HCT116 (cell line): Measurements from ENCODE around the gene DNM1L. TPM values are rescaled to one million over a fixed set of nuclear protein-coding genes. Genes with fewer than 3 reads are reported as not detected.

Experiments used
- ATAC-seq: fragments of 200-7000 bp; cut with Tn5 transposase; 2 replicates; pipeline ENCODE4 v1.9.1; 2020; ENCODE audit warnings: mild to moderate bottlenecking, moderate library complexity
- BruUV-seq: library from RNA; stranded (reverse); fragments of 400-500 nt; replicated peaks from 2 replicates; lab custom pipeline; 2021; lab: Mats Ljungman, UMichigan
- CTCF ChIA-PET: fragments of 300-600 bp; sonication (Branson Sonifier 250); formaldehyde crosslinking; loops from one replicate; lab custom pipeline; 2021; ENCODE audit warnings: antibody characterized with exemption; lab: Charles Lee
- POLR2A ChIA-PET: fragments of 300-600, 350-600 bp; sonication (Branson Sonifier 250); formaldehyde crosslinking; loops from one replicate; lab custom pipeline; 2021; ENCODE audit warnings: antibody characterized with exemption; lab: Charles Lee
- RAD21 ChIA-PET, 2 experiments: fragments of 300-600 bp; sonication (Branson Sonifier 250); formaldehyde crosslinking; loops; one replicate each; lab custom pipeline; 2023; ENCODE audit warnings: low total read pairs in 2 of 2; ENCODE audit not compliant: uncharacterized antibody in 2 of 2, unreplicated experiment in 2 of 2, low non-redundant PET in 1 of 2; lab: Charles Lee
- DNase-seq: peaks from one replicate; pipeline ENCODE4 v3.0.0-alpha.2; 2010; ENCODE audit warnings: low read depth, low spot score
- H2AFZ ChIP-seq: fragments of 200-600 bp; shearing (Covaris generic), sonication (generic); 2 replicates; pipeline ENCODE4 v1.6.1; 2017; ENCODE audit warnings: low read depth, mixed run types, mixed read lengths, antibody characterized with exemption, low read length; ENCODE audit not compliant: poor library complexity, severe bottlenecking
- H3K27ac ChIP-seq: 2 replicates; pipeline ENCODE4 v1.5.1; 2012; ENCODE audit warnings: low read depth, low read length
- H3K27me3 ChIP-seq: fragments of 200-600 bp; sonication (generic); 2 replicates; pipeline ENCODE4 v1.6.1; 2016; ENCODE audit warnings: mixed run types, low read length, mixed read lengths; ENCODE audit not compliant: insufficient read depth
- H3K36me3 ChIP-seq, 2 experiments: fragments of 200-500 bp in 1 of 2; fragments of 200-600 bp in 1 of 2; sonication (Bioruptor generic) in 1 of 2; sonication (generic) in 1 of 2; 2 replicates each; pipeline versions ENCODE4 v1.5.1 to v1.6.1; 2014 to 2016; ENCODE audit warnings: low read length in 2 of 2, inconsistent platforms in 1 of 2, mixed read lengths in 1 of 2, mixed run types in 1 of 2; ENCODE audit not compliant: insufficient read depth in 2 of 2, control insufficient read depth in 1 of 2
- H3K4me1 ChIP-seq, 2 experiments: fragments of 200-600 bp in 1 of 2; sonication (generic) in 1 of 2; 2 replicates each; pipeline versions ENCODE4 v1.5.1 to v1.6.1; 2012 to 2017; ENCODE audit warnings: low read length in 2 of 2, inconsistent platforms in 1 of 2, mild to moderate bottlenecking in 1 of 2, mixed read lengths in 1 of 2, mixed run types in 1 of 2, moderate library complexity in 1 of 2; ENCODE audit not compliant: insufficient read depth in 2 of 2, control insufficient read depth in 1 of 2
- H3K4me2 ChIP-seq: fragments of 200-600 bp; sonication (generic); 2 replicates; pipeline ENCODE4 v1.6.1; 2017; ENCODE audit warnings: mixed run types, low read length, mixed read lengths
- H3K4me3 ChIP-seq, 2 experiments: fragments of 200-600 bp in 1 of 2; sonication (generic) in 1 of 2; replicated peaks in 1 of 2; 2 replicates each; pipeline ENCODE4 v1.5.1; 2011 to 2016; ENCODE audit warnings: low read length in 2 of 2, control low read depth in 1 of 2, low read depth in 1 of 2, mild to moderate bottlenecking in 1 of 2, mixed read lengths in 1 of 2, mixed run types in 1 of 2
- H3K79me2 ChIP-seq: fragments of 200-600 bp; sonication (generic); 2 replicates; pipeline ENCODE4 v1.6.1; 2017; ENCODE audit warnings: mild to moderate bottlenecking, mixed run types, low read length, moderate library complexity, mixed read lengths; ENCODE audit not compliant: insufficient read depth
- H3K9ac ChIP-seq: fragments of 200-600 bp; sonication (generic); 2 replicates; pipeline ENCODE4 v1.6.1; 2016; ENCODE audit warnings: low read length, mixed read lengths
- H3K9me2 ChIP-seq: fragments of 200-600 bp; sonication (generic), shearing (Covaris generic); 2 replicates; pipeline ENCODE4 v1.6.1; 2017; ENCODE audit warnings: mixed run types, mild to moderate bottlenecking, moderate library complexity; ENCODE audit not compliant: insufficient read depth
- H3K9me3 ChIP-seq, 2 experiments: fragments of 200-500 bp in 1 of 2; fragments of 200-600 bp in 1 of 2; sonication (Bioruptor generic) in 1 of 2; sonication (generic) in 1 of 2; 2 replicates each; pipeline ENCODE4 v1.6.1; 2014 to 2017; ENCODE audit warnings: low read length in 2 of 2, mixed read lengths in 2 of 2, inconsistent platforms in 1 of 2, low read depth in 1 of 2, mild to moderate bottlenecking in 1 of 2, mixed run types in 1 of 2, moderate library complexity in 1 of 2; ENCODE audit not compliant: control insufficient read depth in 1 of 2, insufficient read depth in 1 of 2
- H4K20me1 ChIP-seq: fragments of 200-600 bp; sonication (generic), shearing (Covaris generic); 2 replicates; pipeline ENCODE4 v1.6.1; 2017; ENCODE audit warnings: mixed run types, mild to moderate bottlenecking, moderate library complexity; ENCODE audit not compliant: insufficient read depth
- ELF1 ChIP-seq: IDR thresholded peaks from 2 replicates; pipeline ENCODE4 v1.6.1; 2012; ENCODE audit warnings: low read depth, borderline replicate concordance
- EZH2 ChIP-seq: fragments of 200-600 bp; sonication (generic); IDR thresholded peaks from 2 replicates; pipeline ENCODE4 v1.6.1; 2017; ENCODE audit warnings: antibody characterized with exemption, mixed run types
- FOSL1 ChIP-seq: IDR thresholded peaks from 2 replicates; pipeline ENCODE4 v1.6.1; 2012; ENCODE audit warnings: low read depth
- JUND ChIP-seq: IDR thresholded peaks from 2 replicates; pipeline ENCODE4 v1.6.1; 2012
- POLR2A ChIP-seq: IDR thresholded peaks from 2 replicates; pipeline ENCODE4 v1.7.0; 2011; ENCODE audit warnings: borderline replicate concordance; ENCODE audit not compliant: insufficient read depth, insufficient read length; ENCODE audit errors: extremely low read depth
- POLR2AphosphoS5 ChIP-seq: IDR thresholded peaks from 2 replicates; pipeline ENCODE4 v1.6.1; 2011; ENCODE audit warnings: mild to moderate bottlenecking, low read depth, low read length, moderate library complexity
- SIN3A ChIP-seq: IDR thresholded peaks from 2 replicates; pipeline ENCODE4 v1.6.1; 2012; ENCODE audit warnings: low read depth
- SP1 ChIP-seq: IDR thresholded peaks from 2 replicates; pipeline ENCODE4 v1.6.1; 2012; ENCODE audit warnings: low read depth
- SRF ChIP-seq: IDR thresholded peaks from 2 replicates; pipeline ENCODE4 v1.6.1; 2012; ENCODE audit warnings: low read depth
- ZFX ChIP-seq: fragments of 450-650 bp; IDR thresholded peaks from 2 replicates; pipeline ENCODE4 v1.6.1; 2017
- ZNF274 ChIP-seq: fragments of 200-500 bp; sonication (Bioruptor generic); IDR thresholded peaks from 2 replicates; pipeline ENCODE4 v1.6.1; 2014; ENCODE audit warnings: mild to moderate bottlenecking, low read depth, low read length, inconsistent platforms
- intact Hi-C: fragments of 100-400 bp; cut with micrococcal nuclease; formaldehyde crosslinking; loops from 2 replicates; pipeline ENCODE4 v1.10.0; 2022
- total RNA-seq: library from RNA; stranded (reverse); gene quantifications from one replicate; pipeline ENCODE4 v1.2.1, GENCODE V29; 2021; ENCODE audit not compliant: unreplicated experiment
- TF ChIP-seq, protein P1 (sequence below): IDR thresholded peaks from 2 replicates; pipeline ENCODE4 v1.6.1; 2011; ENCODE audit warnings: mild to moderate bottlenecking, low read length, moderate library complexity; ENCODE audit not compliant: insufficient replicate concordance; ENCODE audit errors: extremely low read depth
- TF ChIP-seq, protein P2 (sequence below), 3 experiments: fragments of 200-600 bp in 1 of 3; sonication (generic) in 1 of 3; IDR thresholded peaks in 2 of 3; conservative IDR thresholded peaks in 1 of 3; 2 replicates each; pipeline ENCODE4 v1.5.1; 2012 to 2017; ENCODE audit warnings: low read depth in 2 of 3, low read length in 2 of 3, antibody characterized with exemption in 1 of 3, borderline replicate concordance in 1 of 3, control low read depth in 1 of 3, mild to moderate bottlenecking in 1 of 3, mixed read lengths in 1 of 3, mixed run types in 1 of 3, moderate library complexity in 1 of 3; ENCODE audit not compliant: insufficient read depth in 1 of 3

The DNM1L gene
- total RNA-seq, 1 experiment from 2014 or later = 69.7 TPM

DNA sequence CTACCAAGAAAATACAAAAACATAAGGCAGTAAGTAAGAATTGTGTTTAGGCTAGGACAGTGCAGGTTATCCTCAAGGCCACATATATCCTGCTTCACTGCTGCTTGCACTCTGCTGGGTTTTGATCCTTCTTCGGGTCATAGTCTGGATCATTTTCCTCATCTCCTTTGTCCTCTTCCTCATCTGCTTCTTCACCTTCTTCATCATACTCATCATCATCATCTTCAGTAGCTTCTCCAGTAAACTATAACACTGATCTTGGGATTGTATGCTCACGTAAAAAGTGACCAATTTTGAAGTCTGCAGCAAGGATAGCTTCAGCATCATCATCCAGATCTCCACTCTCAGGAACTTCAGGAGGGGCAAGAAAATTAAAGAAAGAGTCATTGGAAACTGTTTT is 47.2 kb downstream of the DNM1L start:
- Histone ChIP-seq H3K9me3 (no peaks in the 10 kb centered on the region), H3K27me3 (no peaks in the 10 kb centered on the region), H3K4me3 (no peak overlapping the region), H3K79me2 (no peaks in the 10 kb centered on the region), H3K9ac (no peak overlapping the region), H2AFZ (no peak overlapping the region), H3K4me1 (no peaks in the 10 kb centered on the region), H3K9me2 (no peaks in the 10 kb centered on the region), H3K36me3 (peaks cover 2 to 13% of the 10 kb centered on the region in 2 experiments; a peak in 3 of 4 replicates), H3K27ac (no peak overlapping the region), H3K4me2 (no peak overlapping the region), H4K20me1 (no peaks in the 10 kb centered on the region)
- ChIA-PET CTCF (no interaction called here), RAD21 (no interaction called here), POLR2A (no interaction called here)
- ATAC-seq (no peak), DNase-seq (no peak)
- no peak for TF ChIP-seq ZFX
- no peak for TF ChIP-seq ZNF274
- TF ChIP-seq POLR2A = no peak
- TF ChIP-seq, protein P1, sequence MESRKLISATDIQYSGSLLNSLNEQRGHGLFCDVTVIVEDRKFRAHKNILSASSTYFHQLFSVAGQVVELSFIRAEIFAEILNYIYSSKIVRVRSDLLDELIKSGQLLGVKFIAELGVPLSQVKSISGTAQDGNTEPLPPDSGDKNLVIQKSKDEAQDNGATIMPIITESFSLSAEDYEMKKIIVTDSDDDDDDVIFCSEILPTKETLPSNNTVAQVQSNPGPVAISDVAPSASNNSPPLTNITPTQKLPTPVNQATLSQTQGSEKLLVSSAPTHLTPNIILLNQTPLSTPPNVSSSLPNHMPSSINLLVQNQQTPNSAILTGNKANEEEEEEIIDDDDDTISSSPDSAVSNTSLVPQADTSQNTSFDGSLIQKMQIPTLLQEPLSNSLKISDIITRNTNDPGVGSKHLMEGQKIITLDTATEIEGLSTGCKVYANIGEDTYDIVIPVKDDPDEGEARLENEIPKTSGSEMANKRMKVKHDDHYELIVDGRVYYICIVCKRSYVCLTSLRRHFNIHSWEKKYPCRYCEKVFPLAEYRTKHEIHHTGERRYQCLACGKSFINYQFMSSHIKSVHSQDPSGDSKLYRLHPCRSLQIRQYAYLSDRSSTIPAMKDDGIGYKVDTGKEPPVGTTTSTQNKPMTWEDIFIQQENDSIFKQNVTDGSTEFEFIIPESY = no peak
- no peak for TF ChIP-seq EZH2
- no peak for TF ChIP-seq SIN3A
- TF ChIP-seq JUND = no peak
- TF ChIP-seq POLR2AphosphoS5 = no peak
- TF ChIP-seq, protein P2, sequence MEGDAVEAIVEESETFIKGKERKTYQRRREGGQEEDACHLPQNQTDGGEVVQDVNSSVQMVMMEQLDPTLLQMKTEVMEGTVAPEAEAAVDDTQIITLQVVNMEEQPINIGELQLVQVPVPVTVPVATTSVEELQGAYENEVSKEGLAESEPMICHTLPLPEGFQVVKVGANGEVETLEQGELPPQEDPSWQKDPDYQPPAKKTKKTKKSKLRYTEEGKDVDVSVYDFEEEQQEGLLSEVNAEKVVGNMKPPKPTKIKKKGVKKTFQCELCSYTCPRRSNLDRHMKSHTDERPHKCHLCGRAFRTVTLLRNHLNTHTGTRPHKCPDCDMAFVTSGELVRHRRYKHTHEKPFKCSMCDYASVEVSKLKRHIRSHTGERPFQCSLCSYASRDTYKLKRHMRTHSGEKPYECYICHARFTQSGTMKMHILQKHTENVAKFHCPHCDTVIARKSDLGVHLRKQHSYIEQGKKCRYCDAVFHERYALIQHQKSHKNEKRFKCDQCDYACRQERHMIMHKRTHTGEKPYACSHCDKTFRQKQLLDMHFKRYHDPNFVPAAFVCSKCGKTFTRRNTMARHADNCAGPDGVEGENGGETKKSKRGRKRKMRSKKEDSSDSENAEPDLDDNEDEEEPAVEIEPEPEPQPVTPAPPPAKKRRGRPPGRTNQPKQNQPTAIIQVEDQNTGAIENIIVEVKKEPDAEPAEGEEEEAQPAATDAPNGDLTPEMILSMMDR (IDR thresholded peaks at IDR 0.05 in 2 of 3, conservative IDR thresholded peaks at IDR 0.05 in 1 of 3; ENCODE audit: borderline replicate concordance in 1 of 3, insufficient read depth in 1 of 3, low read depth in 2 of 3, low read length in 2 of 3) = no peak
- no peak for TF ChIP-seq SRF
- no peak for TF ChIP-seq FOSL1
- TF ChIP-seq SP1 = no peak
- no peak for TF ChIP-seq ELF1
- intact Hi-C loops = no loop called here
- BruUV-seq = no TSS peak
